ENCODE data around the gene MIPEP.

DNA sequence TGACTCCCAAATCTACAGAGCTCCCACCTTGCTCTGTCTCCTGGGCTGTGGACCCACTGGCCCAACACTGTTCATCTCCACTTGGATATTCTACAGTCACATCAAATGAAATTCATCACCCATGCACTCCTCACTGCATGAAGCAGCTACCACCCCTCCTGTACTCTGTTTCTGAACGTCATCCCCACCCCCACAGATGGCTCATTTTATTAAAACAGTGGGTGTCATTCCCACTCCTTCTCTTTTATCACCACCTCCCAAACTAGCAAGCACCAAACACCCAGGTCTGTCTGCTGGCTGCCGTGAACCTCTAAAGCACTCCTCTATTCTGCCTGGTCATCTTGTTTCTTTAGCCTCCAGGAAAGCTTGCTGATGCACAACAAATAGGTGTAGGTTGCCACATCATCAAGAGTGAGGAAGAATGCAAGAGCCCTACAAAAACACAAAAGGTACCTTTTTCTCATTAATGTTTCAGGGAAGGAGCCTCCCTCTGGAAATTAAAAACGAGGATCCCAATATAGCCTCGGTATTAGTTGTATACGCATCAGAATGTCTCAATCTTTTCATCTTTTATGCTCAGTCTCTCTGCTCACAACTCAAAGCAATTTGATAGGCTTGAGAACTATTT is 91.8 kb downstream of the MIPEP start:
- TF ChIP-seq, protein P1, sequence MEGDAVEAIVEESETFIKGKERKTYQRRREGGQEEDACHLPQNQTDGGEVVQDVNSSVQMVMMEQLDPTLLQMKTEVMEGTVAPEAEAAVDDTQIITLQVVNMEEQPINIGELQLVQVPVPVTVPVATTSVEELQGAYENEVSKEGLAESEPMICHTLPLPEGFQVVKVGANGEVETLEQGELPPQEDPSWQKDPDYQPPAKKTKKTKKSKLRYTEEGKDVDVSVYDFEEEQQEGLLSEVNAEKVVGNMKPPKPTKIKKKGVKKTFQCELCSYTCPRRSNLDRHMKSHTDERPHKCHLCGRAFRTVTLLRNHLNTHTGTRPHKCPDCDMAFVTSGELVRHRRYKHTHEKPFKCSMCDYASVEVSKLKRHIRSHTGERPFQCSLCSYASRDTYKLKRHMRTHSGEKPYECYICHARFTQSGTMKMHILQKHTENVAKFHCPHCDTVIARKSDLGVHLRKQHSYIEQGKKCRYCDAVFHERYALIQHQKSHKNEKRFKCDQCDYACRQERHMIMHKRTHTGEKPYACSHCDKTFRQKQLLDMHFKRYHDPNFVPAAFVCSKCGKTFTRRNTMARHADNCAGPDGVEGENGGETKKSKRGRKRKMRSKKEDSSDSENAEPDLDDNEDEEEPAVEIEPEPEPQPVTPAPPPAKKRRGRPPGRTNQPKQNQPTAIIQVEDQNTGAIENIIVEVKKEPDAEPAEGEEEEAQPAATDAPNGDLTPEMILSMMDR (IDR thresholded peaks at IDR 0.05; ENCODE audit: insufficient read depth, low read length): no peak
- TF ChIP-seq GABPA (IDR thresholded peaks at IDR 0.05; ENCODE audit: low read depth): no peak
- TF ChIP-seq, protein P2, sequence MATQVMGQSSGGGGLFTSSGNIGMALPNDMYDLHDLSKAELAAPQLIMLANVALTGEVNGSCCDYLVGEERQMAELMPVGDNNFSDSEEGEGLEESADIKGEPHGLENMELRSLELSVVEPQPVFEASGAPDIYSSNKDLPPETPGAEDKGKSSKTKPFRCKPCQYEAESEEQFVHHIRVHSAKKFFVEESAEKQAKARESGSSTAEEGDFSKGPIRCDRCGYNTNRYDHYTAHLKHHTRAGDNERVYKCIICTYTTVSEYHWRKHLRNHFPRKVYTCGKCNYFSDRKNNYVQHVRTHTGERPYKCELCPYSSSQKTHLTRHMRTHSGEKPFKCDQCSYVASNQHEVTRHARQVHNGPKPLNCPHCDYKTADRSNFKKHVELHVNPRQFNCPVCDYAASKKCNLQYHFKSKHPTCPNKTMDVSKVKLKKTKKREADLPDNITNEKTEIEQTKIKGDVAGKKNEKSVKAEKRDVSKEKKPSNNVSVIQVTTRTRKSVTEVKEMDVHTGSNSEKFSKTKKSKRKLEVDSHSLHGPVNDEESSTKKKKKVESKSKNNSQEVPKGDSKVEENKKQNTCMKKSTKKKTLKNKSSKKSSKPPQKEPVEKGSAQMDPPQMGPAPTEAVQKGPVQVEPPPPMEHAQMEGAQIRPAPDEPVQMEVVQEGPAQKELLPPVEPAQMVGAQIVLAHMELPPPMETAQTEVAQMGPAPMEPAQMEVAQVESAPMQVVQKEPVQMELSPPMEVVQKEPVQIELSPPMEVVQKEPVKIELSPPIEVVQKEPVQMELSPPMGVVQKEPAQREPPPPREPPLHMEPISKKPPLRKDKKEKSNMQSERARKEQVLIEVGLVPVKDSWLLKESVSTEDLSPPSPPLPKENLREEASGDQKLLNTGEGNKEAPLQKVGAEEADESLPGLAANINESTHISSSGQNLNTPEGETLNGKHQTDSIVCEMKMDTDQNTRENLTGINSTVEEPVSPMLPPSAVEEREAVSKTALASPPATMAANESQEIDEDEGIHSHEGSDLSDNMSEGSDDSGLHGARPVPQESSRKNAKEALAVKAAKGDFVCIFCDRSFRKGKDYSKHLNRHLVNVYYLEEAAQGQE (IDR thresholded peaks at IDR 0.05; ENCODE audit: insufficient replicate concordance, low read depth): no peak
- TF ChIP-seq POLR2AphosphoS5 (IDR thresholded peaks at IDR 0.05; ENCODE audit: low read depth): no peak

Data from HL-60 (cell line).